ENCODE measurements around the gene INO80. TPM values are rescaled to one million over a fixed set of nuclear protein-coding genes. Genes with fewer than 3 reads are reported as not detected.

INO80 gene
- total RNA-seq, 1 experiment from 2014 or later, result 38.4 TPM

GRCh38 chr15:41153733-41154132 is 37.7 kb upstream of the INO80 start:
- TF ChIP-seq EZH2phosphoT487 (IDR thresholded peaks at IDR 0.05; ENCODE audit: borderline replicate concordance, low read length) (no peak), EZH2 (IDR thresholded peaks at IDR 0.05; ENCODE audit: low read length, unreplicated experiment) (no peak), CTCF (conservative IDR thresholded peaks at IDR 0.05; ENCODE audit: low read depth, low read length) (no peak)
- no peaks in the 10 kb centered on the region for H3K36me3 ChIP-seq (ENCODE audit: low read depth, low read length)

GRCh38 chr15:41151451-41152005 is 35.4 kb upstream of the INO80 start:
- Histone ChIP-seq H3K27ac (ENCODE audit: low read length) (no peak overlapping the region), H3K9ac (ENCODE audit: low read length) (no peak overlapping the region), H3K4me3 (ENCODE audit: low read length) (no peak overlapping the region), H4K20me1 (ENCODE audit: low read length) (no peaks in the 10 kb centered on the region), H2AFZ (ENCODE audit: low read length) (no peak overlapping the region), H3K9me2 (replicated peaks; ENCODE audit: low read length) (no peaks in the 10 kb centered on the region), H3K4me2 (ENCODE audit: low read length) (no peak overlapping the region), H3K36me3 (ENCODE audit: low read depth, low read length) (no peaks in the 10 kb centered on the region), H3K4me1 (ENCODE audit: insufficient read depth, low read length) (peaks cover 36% of the 10 kb centered on the region), H3K79me2 (ENCODE audit: low read length) (no peaks in the 10 kb centered on the region), H3K27me3 (ENCODE audit: low read length) (no peaks in the 10 kb centered on the region), H3F3A (ENCODE audit: low read length, unreplicated experiment) (no peaks in the 10 kb centered on the region), H3K9me3 (ENCODE audit: low read length) (no peaks in the 10 kb centered on the region)
- ChIA-PET CTCF (no interaction called here), POLR2A (ENCODE audit: unreplicated experiment) (no interaction called here)
- DNase-seq, result no peak
- TF ChIP-seq EZH2phosphoT487 (IDR thresholded peaks at IDR 0.05; ENCODE audit: borderline replicate concordance, low read length) (no peak), CTCF (conservative IDR thresholded peaks at IDR 0.05; ENCODE audit: low read depth, low read length) (no peak)
- BruUV-seq (replicated peaks), result no TSS peak
- intact Hi-C loops (cut with micrococcal nuclease), result no loop called here
- ATAC-seq, result no peak

More at GRCh38 chr15:41153733-41154132, 37.7 kb upstream of the INO80 start:
- Histone ChIP-seq H3K4me3 (ENCODE audit: low read length) (no peak overlapping the region), H3K27ac (ENCODE audit: low read length) (peak overlapping the region; percentile 21; the same call in 1 of the 2 replicates), H3K27me3 (ENCODE audit: low read length) (no peaks in the 10 kb centered on the region), H3K4me2 (ENCODE audit: low read length) (no peak overlapping the region), H4K20me1 (ENCODE audit: low read length) (no peaks in the 10 kb centered on the region), H3K9me2 (replicated peaks; ENCODE audit: low read length) (no peaks in the 10 kb centered on the region), H3K9me3 (ENCODE audit: low read length) (no peaks in the 10 kb centered on the region), H3F3A (ENCODE audit: low read length, unreplicated experiment) (no peaks in the 10 kb centered on the region), H3K9ac (ENCODE audit: low read length) (no peak overlapping the region), H3K4me1 (ENCODE audit: insufficient read depth, low read length) (peaks cover 36% of the 10 kb centered on the region), H3K79me2 (ENCODE audit: low read length) (no peaks in the 10 kb centered on the region), H2AFZ (ENCODE audit: low read length) (no peak overlapping the region)
- BruUV-seq (replicated peaks), result no TSS peak
- ATAC-seq (no peak), DNase-seq (no peak)
- CTCF ChIA-PET, result no interaction called here
- POLR2A ChIA-PET (ENCODE audit: unreplicated experiment), result no interaction called here
- intact Hi-C loops (cut with micrococcal nuclease), result no loop called here

- Histone ChIP-seq H2AFZ (ENCODE audit: low read length) (peak overlapping the region; percentile 7; the same call in 1 of the 2 replicates), H3K9me2 (replicated peaks; ENCODE audit: low read length) (no peaks in the 10 kb centered on the region), H3K27ac (ENCODE audit: low read length) (no peak overlapping the region), H3K79me2 (ENCODE audit: low read length) (no peaks in the 10 kb centered on the region), H3K4me3 (ENCODE audit: low read length) (no peak overlapping the region), H3K27me3 (ENCODE audit: low read length) (no peaks in the 10 kb centered on the region), H3K4me1 (ENCODE audit: insufficient read depth, low read length) (peaks cover 36% of the 10 kb centered on the region), H3K36me3 (ENCODE audit: low read depth, low read length) (no peaks in the 10 kb centered on the region), H3K4me2 (ENCODE audit: low read length) (peak overlapping the region; percentile 44), H4K20me1 (ENCODE audit: low read length) (no peaks in the 10 kb centered on the region), H3K9me3 (ENCODE audit: low read length) (no peaks in the 10 kb centered on the region), H3F3A (ENCODE audit: low read length, unreplicated experiment) (no peaks in the 10 kb centered on the region), H3K9ac (ENCODE audit: low read length) (no peak overlapping the region)
- intact Hi-C loops (cut with micrococcal nuclease), result no loop called here
- ChIA-PET CTCF (no interaction called here), POLR2A (ENCODE audit: unreplicated experiment) (no interaction called here)
- BruUV-seq (replicated peaks), result no TSS peak
- ATAC-seq (peak; percentile 9; the same call in 1 of the 2 replicates), DNase-seq (no peak)
- TF ChIP-seq EZH2 (IDR thresholded peaks at IDR 0.05; ENCODE audit: low read length, unreplicated experiment), result no peak
- TF ChIP-seq CTCF (conservative IDR thresholded peaks at IDR 0.05; ENCODE audit: low read depth, low read length), result no peak
- TF ChIP-seq EZH2phosphoT487 (IDR thresholded peaks at IDR 0.05; ENCODE audit: borderline replicate concordance, low read length), result no peak
These were observed 34.2 kb upstream of the INO80 start for GRCh38 chr15:41150279-41150678.
